DND-41 (cell line): ENCODE data around the gene TTLL13.
A peak's percentile ranks its signal among the peaks of the same experiment; 100 is the strongest.

ENCODE experiments used
- ATAC-seq: fragments of 200-7000 bp; cut with Tn5 transposase; 3 replicates; pipeline ENCODE4 v1.9.1; 2021; ENCODE audit warnings: low read depth; ENCODE audit not compliant: insufficient read depth
- DNase-seq: peaks from one replicate; pipeline ENCODE4 v3.0.0-alpha.2; 2020
- H2AFZ ChIP-seq: 2 replicates; pipeline ENCODE4 v1.6.0; 2012; ENCODE audit warnings: low read depth, low read length
- H3K27ac ChIP-seq: 2 replicates; pipeline ENCODE4 v1.5.1; 2012; ENCODE audit warnings: low read length, inconsistent platforms
- H3K27me3 ChIP-seq: fragments of 200-600 bp; sonication (generic); 2 replicates; pipeline ENCODE4 v1.6.0; 2012; ENCODE audit warnings: low read length, mild to moderate bottlenecking, inconsistent platforms; ENCODE audit not compliant: insufficient read depth, poor library complexity
- H3K36me3 ChIP-seq: 2 replicates; pipeline ENCODE4 v1.5.1; 2012; ENCODE audit warnings: low read length, inconsistent platforms; ENCODE audit not compliant: insufficient read depth
- H3K4me1 ChIP-seq: 2 replicates; pipeline ENCODE4 v1.5.1; 2012; ENCODE audit warnings: mild to moderate bottlenecking, low read length; ENCODE audit not compliant: insufficient read depth
- H3K4me2 ChIP-seq: 2 replicates; pipeline ENCODE4 v1.6.0; 2012; ENCODE audit warnings: mild to moderate bottlenecking, moderate library complexity, low read length, inconsistent platforms; ENCODE audit not compliant: insufficient read depth
- H3K4me3 ChIP-seq, 2 experiments: fragments of 200-600 bp in 1 of 2; shearing (Covaris generic) in 1 of 2; 2 replicates each; pipeline ENCODE4 v1.5.1; 2012 to 2016; ENCODE audit warnings: inconsistent platforms in 2 of 2, low read length in 2 of 2, mild to moderate bottlenecking in 2 of 2, low read depth in 1 of 2, moderate library complexity in 1 of 2
- H3K79me2 ChIP-seq: 2 replicates; pipeline ENCODE4 v1.6.0; 2012; ENCODE audit warnings: low read length, inconsistent platforms; ENCODE audit not compliant: insufficient read depth
- H3K9ac ChIP-seq: 2 replicates; pipeline ENCODE4 v1.6.0; 2012; ENCODE audit warnings: low read depth, mild to moderate bottlenecking, inconsistent platforms, low read length, moderate library complexity
- H3K9me3 ChIP-seq: 2 replicates; pipeline ENCODE4 v1.5.1; 2012; ENCODE audit warnings: low read length, moderate library complexity, mild to moderate bottlenecking, inconsistent platforms; ENCODE audit not compliant: insufficient read depth, severe bottlenecking
- H4K20me1 ChIP-seq: 2 replicates; pipeline ENCODE4 v1.6.0; 2012; ENCODE audit warnings: low read length; ENCODE audit not compliant: insufficient read depth
- CTCF ChIP-seq: IDR thresholded peaks from 2 replicates; pipeline ENCODE4 v1.5.1; 2012; ENCODE audit warnings: borderline replicate concordance, low read length, moderate library complexity, mild to moderate bottlenecking; ENCODE audit not compliant: poor library complexity, severe bottlenecking; ENCODE audit errors: extremely low read depth
- EZH2 ChIP-seq: IDR thresholded peaks from 3 replicates; pipeline ENCODE4 v1.6.1; 2012; ENCODE audit warnings: borderline replicate concordance, low read depth, mild to moderate bottlenecking, moderate library complexity, low read length, inconsistent platforms; ENCODE audit not compliant: severe bottlenecking

Gene TTLL13

GRCh38 chr15:90201944-90202375 is 47.4 kb upstream of the TTLL13 start:
- Histone ChIP-seq H3K36me3 (no peaks in the 10 kb centered on the region), H3K27me3 (peaks cover 9% of the 10 kb centered on the region), H3K27ac (no peak overlapping the region), H3K79me2 (no peaks in the 10 kb centered on the region), H3K4me2 (peak overlapping the region; percentile 90), H2AFZ (peak overlapping the region; percentile 92; the same call in 1 of the 2 replicates), H3K9me3 (no peaks in the 10 kb centered on the region), H3K9ac (peak overlapping the region; percentile 75), H3K4me3 (peak overlapping the region; percentile 58 to 69; a peak in 3 of 4 replicates), H3K4me1 (peaks cover 16% of the 10 kb centered on the region), H4K20me1 (no peaks in the 10 kb centered on the region)
- TF ChIP-seq CTCF = no peak
- TF ChIP-seq EZH2 = no peak
- ATAC-seq = no peak
- DNase-seq = no peak

GRCh38 chr15:90202929-90203328 is 46.4 kb upstream of the TTLL13 start:
- H3K9ac ChIP-seq = no peak overlapping the region
- no peaks in the 10 kb centered on the region for H3K9me3 ChIP-seq
- no peaks in the 10 kb centered on the region for H3K36me3 ChIP-seq
- peaks cover 16% of the 10 kb centered on the region for H3K4me1 ChIP-seq
- H3K27ac ChIP-seq = no peak overlapping the region
- H3K79me2 ChIP-seq = no peaks in the 10 kb centered on the region
- no peak for TF ChIP-seq EZH2
- no peak for TF ChIP-seq CTCF
- DNase-seq (no peak), ATAC-seq (no peak)
- H4K20me1 ChIP-seq = no peaks in the 10 kb centered on the region
- H3K4me3 ChIP-seq = no peak overlapping the region
- H2AFZ ChIP-seq = no peak overlapping the region
- peaks cover 9% of the 10 kb centered on the region for H3K27me3 ChIP-seq
- H3K4me2 ChIP-seq = no peak overlapping the region

- Histone ChIP-seq H3K9ac (no peak overlapping the region), H3K4me1 (peaks cover 16% of the 10 kb centered on the region), H3K27ac (no peak overlapping the region), H3K4me3 (no peak overlapping the region), H2AFZ (no peak overlapping the region), H3K27me3 (peaks cover 9% of the 10 kb centered on the region), H4K20me1 (no peaks in the 10 kb centered on the region), H3K36me3 (no peaks in the 10 kb centered on the region), H3K79me2 (no peaks in the 10 kb centered on the region), H3K9me3 (no peaks in the 10 kb centered on the region), H3K4me2 (no peak overlapping the region)
- ATAC-seq (no peak), DNase-seq (no peak)
- TF ChIP-seq CTCF (no peak), EZH2 (no peak)
Observed at GRCh38 chr15:90203473-90203872, 45.9 kb upstream of the TTLL13 start.

GRCh38 chr15:90203922-90204321 is 45.4 kb upstream of the TTLL13 start:
- no peak for ATAC-seq
- no peak for TF ChIP-seq CTCF
- TF ChIP-seq EZH2 = no peak
- H3K4me3 ChIP-seq = no peak overlapping the region
- H2AFZ ChIP-seq = no peak overlapping the region
- no peaks in the 10 kb centered on the region for H3K36me3 ChIP-seq
- H3K4me1 ChIP-seq = peaks cover 16% of the 10 kb centered on the region
- H3K9me3 ChIP-seq = no peaks in the 10 kb centered on the region
- H4K20me1 ChIP-seq = no peaks in the 10 kb centered on the region
- no peak overlapping the region for H3K27ac ChIP-seq
- H3K79me2 ChIP-seq = no peaks in the 10 kb centered on the region
- no peak overlapping the region for H3K9ac ChIP-seq
- H3K27me3 ChIP-seq = peaks cover 9% of the 10 kb centered on the region
- H3K4me2 ChIP-seq = no peak overlapping the region
- DNase-seq = no peak
